Measurements from ENCODE around the gene GSE1. TPM values are rescaled to one million over a fixed set of nuclear protein-coding genes. Genes with fewer than 3 reads are reported as not detected.

The GSE1 gene
- total and polyA plus RNA-seq, 9 of the 15 experiments (the other 6 are each of a cell fraction or from before 2014, with no cell fraction given) = 12.2 to 244 (median 57.9) TPM

GRCh38 chr16:85683363-85683762 is 70.2 kb downstream of the GSE1 start:
- Histone ChIP-seq H3K4me1 (replicated peaks in 1 of 2; ENCODE audit: control insufficient read depth in 2 of 2, insufficient read depth in 2 of 2, low read length in 2 of 2) (peaks cover 13 to 20% of the 10 kb centered on the region in 2 experiments; a peak in 4 of 5 replicates), H3K9ac (ENCODE audit: insufficient read depth in 1 of 2, low read depth in 2 of 2, low read length in 2 of 2) (no peak overlapping the region), H4K20me1 (replicated peaks; ENCODE audit: control insufficient read depth, insufficient read depth, low read length) (peaks cover 19% of the 10 kb centered on the region; the same call in 1 of the 2 replicates), H3K4me2 (ENCODE audit: insufficient read depth, low read length) (no peak overlapping the region), H3K9me1 (ENCODE audit: control insufficient read depth, insufficient read depth, low read length) (peaks cover 5% of the 10 kb centered on the region), H3K27ac (ENCODE audit: extremely low read depth, low read depth, low read length) (no peak overlapping the region), H3K79me2 (ENCODE audit: control insufficient read depth, insufficient read depth, low read length) (peaks cover 57% of the 10 kb centered on the region), H3K9me3 (replicated peaks; ENCODE audit: control insufficient read depth, insufficient read depth, low read depth, low read length) (no peaks in the 10 kb centered on the region), H2AFZ (ENCODE audit: low read depth, low read length) (no peak overlapping the region), H3K27me3 (ENCODE audit: control insufficient read depth in 2 of 2, insufficient read depth in 2 of 2, low read length in 2 of 2) (no peaks in the 10 kb centered on the region), H3K4me3 (no peak overlapping the region), H3K36me3 (ENCODE audit: control insufficient read depth, insufficient read depth, low read length) (peaks cover 89% of the 10 kb centered on the region)
- in situ Hi-C loops (cut with MboI) (no loop called here), intact Hi-C loops (cut with micrococcal nuclease) (no loop called here)
- POLR2A ChIA-PET = interaction anchor here (0.8 to 2.4 kb wide), 3 partner anchors 9 to 305 kb away, joined by 3 to 18 read pairs (median 3); no protein-coding TSS in a partner anchor
- ATAC-seq (peak; percentile 10; the same call in 1 of the 3 replicates), FAIRE-seq (no peak), DNase-seq (ENCODE audit: extremely low read depth in 1 of 4, low spot score in 3 of 4) (no peak)
- TF ChIP-seq PKNOX1 (IDR thresholded peaks at IDR 0.05) = peak; percentile 17; the same call in 1 of the 2 replicates
- peak; percentile 34; the same call in 1 of the 2 replicates for TF ChIP-seq NFIC (IDR thresholded peaks at IDR 0.05)
- no peak for TF ChIP-seq POLR2G (IDR thresholded peaks at IDR 0.05; ENCODE audit: low read depth, low read length)
- BruUV-seq (replicated peaks) = no TSS peak
- CTCF ChIA-PET (ENCODE audit: low intra/inter-chr PET ratio) = no interaction called here

GRCh38 chr16:85685251-85685650 is 72.1 kb downstream of the GSE1 start:
- in situ Hi-C loops (cut with MboI) = no loop called here
- ATAC-seq (no peak), DNase-seq (ENCODE audit: extremely low read depth in 1 of 4, low spot score in 3 of 4) (no peak), FAIRE-seq (no peak)
- Histone ChIP-seq H4K20me1 (replicated peaks; ENCODE audit: control insufficient read depth, insufficient read depth, low read length) (peaks cover 19% of the 10 kb centered on the region; the same call in 1 of the 2 replicates), H3K9me1 (ENCODE audit: control insufficient read depth, insufficient read depth, low read length) (peaks cover 3% of the 10 kb centered on the region), H3K79me2 (ENCODE audit: control insufficient read depth, insufficient read depth, low read length) (peaks cover 62% of the 10 kb centered on the region), H3K4me1 (replicated peaks in 1 of 2; ENCODE audit: control insufficient read depth in 2 of 2, insufficient read depth in 2 of 2, low read length in 2 of 2) (peaks cover 17 to 33% of the 10 kb centered on the region in 2 experiments; a peak in 4 of 5 replicates), H3K9me3 (replicated peaks; ENCODE audit: control insufficient read depth, insufficient read depth, low read depth, low read length) (no peaks in the 10 kb centered on the region), H3K36me3 (ENCODE audit: control insufficient read depth, insufficient read depth, low read length) (peaks cover 70% of the 10 kb centered on the region), H3K27me3 (ENCODE audit: control insufficient read depth in 2 of 2, insufficient read depth in 2 of 2, low read length in 2 of 2) (no peaks in the 10 kb centered on the region), H3K4me2 (ENCODE audit: insufficient read depth, low read length) (no peak overlapping the region), H3K9ac (ENCODE audit: insufficient read depth in 1 of 2, low read depth in 2 of 2, low read length in 2 of 2) (no peak overlapping the region), H3K4me3 (no peak overlapping the region), H3K27ac (ENCODE audit: extremely low read depth, low read depth, low read length) (no peak overlapping the region), H2AFZ (ENCODE audit: low read depth, low read length) (no peak overlapping the region)
- POLR2A ChIA-PET = interaction anchor here (0.6 to 0.9 kb wide), 3 partner anchors 14 to 124 kb away, joined by 3 read pairs; no protein-coding TSS in a partner anchor
- intact Hi-C loops (cut with micrococcal nuclease) = no loop called here
- TF ChIP-seq POLR3A (IDR thresholded peaks at IDR 0.05; ENCODE audit: borderline replicate concordance, extremely low read depth, insufficient read depth, insufficient read length) (no peak), NEUROD1 (IDR thresholded peaks at IDR 0.05; ENCODE audit: borderline replicate concordance, low read depth, low read length, partially characterized antibody) (no peak), ZNF347 (CRISPR knock-in tag; IDR thresholded peaks at IDR 0.05; ENCODE audit: low read depth) (no peak), ZNF121 (CRISPR knock-in tag; conservative IDR thresholded peaks at IDR 0.05) (peak; percentile 59; the same call in 1 of the 2 replicates), ADNP (tag; IDR thresholded peaks at IDR 0.05) (no peak), NR3C1 (CRISPR knock-in tag; IDR thresholded peaks at IDR 0.05) (no peak)
- CTCF ChIA-PET (ENCODE audit: low intra/inter-chr PET ratio) = no interaction called here
- BruUV-seq (replicated peaks) = no TSS peak
- WGBS (ENCODE audit: insufficient coverage, low coverage, missing lambda C conversion rate) = 100% methylated on average over 2 of the region's 2 CpGs
